HepG2 (cell line): Measurements from ENCODE around the gene METTL23. TPM values are rescaled to one million over a fixed set of nuclear protein-coding genes. Genes with fewer than 3 reads are reported as not detected.
A peak's percentile ranks its signal among the peaks of the same experiment; 100 is the strongest.

Source experiments
- ATAC-seq: fragments of 200-7000 bp; cut with Tn5 transposase; 3 replicates; pipeline ENCODE4 v1.9.1; 2020; ENCODE audit warnings: mild to moderate bottlenecking, moderate library complexity
- BruUV-seq: library from RNA; stranded (reverse); fragments of 400-500 nt; replicated peaks from 2 replicates; lab custom pipeline; 2021; lab: Mats Ljungman, UMichigan
- CTCF ChIA-PET: fragments of 300-600 bp; formaldehyde crosslinking; extraction: SDS; loops from one replicate; lab custom pipeline; 2021; ENCODE audit warnings: low total read pairs, inconsistent platforms, low intra/inter-chr PET ratio; lab: Yijun Ruan, JAX
- POLR2A ChIA-PET: fragments of 350-600 bp; sonication (Branson Sonifier 250); formaldehyde crosslinking; loops from one replicate; lab custom pipeline; 2020; ENCODE audit warnings: antibody characterized with exemption, inconsistent platforms; lab: Yijun Ruan, JAX
- DNase-seq: peaks from one replicate; pipeline ENCODE4 v3.0.0-alpha.2; 2015; ENCODE audit warnings: low spot score
- FAIRE-seq: peaks from 3 replicates; lab custom pipeline; 2011; peaks lifted over from hg19 to GRCh38; lab: Jason Lieb, UNC
- H2AFZ ChIP-seq: one replicate; pipeline ENCODE4 v1.6.1; 2011; ENCODE audit warnings: low read length, inconsistent platforms
- H3K27ac ChIP-seq: fragments of 300-600 bp; 3 replicates; pipeline ENCODE4 v1.8.0; 2011; ENCODE audit warnings: mixed run types, mild to moderate bottlenecking, mixed read lengths, low read length, inconsistent platforms; ENCODE audit not compliant: insufficient read depth; ENCODE audit errors: extremely low read length
- H3K27me3 ChIP-seq, 2 experiments: fragments of 200-600 bp in 1 of 2; 2 replicates in 1 of 2; 3 replicates in 1 of 2; pipeline versions ENCODE4 v1.6.0 to v1.8.0; 2011; ENCODE audit warnings: low read length in 2 of 2, mild to moderate bottlenecking in 2 of 2, moderate library complexity in 2 of 2, inconsistent platforms in 1 of 2; ENCODE audit not compliant: insufficient read depth in 2 of 2, control insufficient read depth in 1 of 2
- H3K36me3 ChIP-seq, 2 experiments: fragments of 200-600 bp in 1 of 2; replicated peaks in 1 of 2; 2 replicates in 1 of 2; 3 replicates in 1 of 2; pipeline versions ENCODE4 v1.5.1 to v1.8.0; 2011; ENCODE audit warnings: low read length in 2 of 2, inconsistent platforms in 1 of 2; ENCODE audit not compliant: insufficient read depth in 2 of 2, control insufficient read depth in 1 of 2
- H3K4me1 ChIP-seq: 2 replicates; pipeline ENCODE4 v1.5.1; 2012; ENCODE audit warnings: low read length, inconsistent platforms; ENCODE audit not compliant: insufficient read depth
- H3K4me2 ChIP-seq: 2 replicates; pipeline ENCODE4 v1.6.0; 2011; ENCODE audit warnings: low read depth, low read length, inconsistent platforms
- H3K4me3 ChIP-seq, 3 experiments: fragments of 200-600 bp in 1 of 3; sonication (generic), shearing (Covaris generic) in 1 of 3; replicated peaks in 1 of 3; 2 replicates each; pipeline ENCODE4 v1.5.1; 2011 to 2016; ENCODE audit warnings: low read length in 3 of 3, inconsistent platforms in 2 of 3, low read depth in 2 of 3, mild to moderate bottlenecking in 2 of 3, control low read depth in 1 of 3, mixed read lengths in 1 of 3; ENCODE audit not compliant: insufficient read depth in 1 of 3
- H3K79me2 ChIP-seq: one replicate; pipeline ENCODE4 v1.6.1; 2011; ENCODE audit warnings: low read length, inconsistent platforms; ENCODE audit not compliant: insufficient read depth
- H3K9ac ChIP-seq: 2 replicates; pipeline ENCODE4 v1.6.0; 2011; ENCODE audit warnings: mild to moderate bottlenecking, low read depth, low read length, inconsistent platforms; ENCODE audit not compliant: insufficient read depth
- H3K9me3 ChIP-seq: 2 replicates; pipeline ENCODE4 v1.5.1; 2012; ENCODE audit warnings: mild to moderate bottlenecking, low read length
- H4K20me1 ChIP-seq: 2 replicates; pipeline ENCODE4 v1.6.0; 2011; ENCODE audit warnings: inconsistent platforms, mild to moderate bottlenecking, low read length, moderate library complexity; ENCODE audit not compliant: insufficient read depth
- ELK4 ChIP-seq: sonication (generic); formaldehyde crosslinking; IDR thresholded peaks from 2 replicates; pipeline ENCODE4 v1.9.0; 2021; ENCODE audit warnings: missing genetic modification reagents, borderline replicate concordance
- ESRRA ChIP-seq: sonication (generic); formaldehyde crosslinking; IDR thresholded peaks from 2 replicates; pipeline ENCODE4 v1.5.1; 2020; ENCODE audit warnings: mild to moderate bottlenecking, low read depth, missing genetic modification reagents
- FOXA3 ChIP-seq: IDR thresholded peaks from 2 replicates; pipeline ENCODE4 v1.6.1; 2016; ENCODE audit warnings: missing genetic modification reagents, missing compliant biosample characterization
- POLR2AphosphoS2 ChIP-seq: IDR thresholded peaks from 2 replicates; pipeline ENCODE4 v1.6.1; 2011; ENCODE audit warnings: low read depth, low read length, improper control_type of control experiment
- PRDM15 ChIP-seq: sonication (generic); formaldehyde crosslinking; IDR thresholded peaks from 2 replicates; pipeline ENCODE4 v1.4.0; 2020; ENCODE audit warnings: missing genetic modification reagents
- RBAK ChIP-seq: sonication (generic); formaldehyde crosslinking; IDR thresholded peaks from 2 replicates; pipeline ENCODE4 v1.5.1; 2020; ENCODE audit warnings: mild to moderate bottlenecking, missing genetic modification reagents
- REST ChIP-seq, 2 experiments: IDR thresholded peaks; 2 replicates each; pipeline ENCODE4 v1.6.1; 2011 to 2012; ENCODE audit warnings: low read length in 2 of 2, borderline replicate concordance in 1 of 2, low read depth in 1 of 2, mild to moderate bottlenecking in 1 of 2, moderate library complexity in 1 of 2
- SALL2 ChIP-seq: sonication (generic); formaldehyde crosslinking; IDR thresholded peaks from 2 replicates; pipeline ENCODE4 v1.8.1; 2023; ENCODE audit warnings: mild to moderate bottlenecking, missing genetic modification reagents, inconsistent platforms
- SMAD3 ChIP-seq: sonication (generic); formaldehyde crosslinking; IDR thresholded peaks from 2 replicates; pipeline ENCODE4 v1.4.0; 2020; ENCODE audit warnings: missing genetic modification reagents
- SUZ12 ChIP-seq: fragments of 150-350 bp; IDR thresholded peaks from 2 replicates; pipeline ENCODE4 v1.6.1; 2014; ENCODE audit warnings: low read depth, low read length
- YEATS4 ChIP-seq: sonication (generic); formaldehyde crosslinking; IDR thresholded peaks from 2 replicates; pipeline ENCODE4 v1.4.0; 2020; ENCODE audit warnings: missing genetic modification reagents, borderline replicate concordance
- ZNF260 ChIP-seq: sonication (generic); formaldehyde crosslinking; IDR thresholded peaks from 2 replicates; pipeline ENCODE4 v1.4.0; 2020; ENCODE audit warnings: missing genetic modification reagents, low read depth, mild to moderate bottlenecking, borderline replicate concordance
- ZNF274 ChIP-seq: sonication (generic); formaldehyde crosslinking; IDR thresholded peaks from 2 replicates; pipeline ENCODE4 v1.5.1; 2020; ENCODE audit warnings: mild to moderate bottlenecking, missing genetic modification reagents
- ZNF772 ChIP-seq: sonication (generic); formaldehyde crosslinking; IDR thresholded peaks from 2 replicates; pipeline ENCODE4 v1.5.0; 2020; ENCODE audit warnings: mild to moderate bottlenecking, missing genetic modification reagents
- WGBS: methylation state at CpG from one replicate; pipeline ENCODE4 v1.1.6; 2017; ENCODE audit warnings: low lambda C conversion rate; 5-methylcytosine and 5-hydroxymethylcytosine counted together
- in situ Hi-C: cut with HindIII; loops from 2 replicates; pipeline ENCODE4 v1.10.0; 2017; ENCODE audit warnings: low pct_unique_long_range_greater_than_20kb; ENCODE audit not compliant: extremely low pct_ligation_motif_present
- intact Hi-C: fragments of 100-400 bp; cut with micrococcal nuclease; formaldehyde crosslinking; loops from one replicate; pipeline ENCODE4 v1.10.0; 2022; ENCODE audit not compliant: unreplicated experiment
- polyA plus RNA-seq, 8 experiments: library from polyadenylated mRNA; depleted of rRNA in 3 of 8; stranded (reverse) in 7 of 8; unstranded in 1 of 8; fragments of >200 nt; fragmentation: Illumina TruSeq in 4 of 8; extraction: Trizol in 4 of 8; gene quantifications; 2 replicates each; pipeline versions ENCODE4 v1.2.1 to v1.2.3, GENCODE V29; 2011 to 2016; ENCODE audit warnings: low read depth in 4 of 8, missing spikeins in 1 of 8, mixed read lengths in 1 of 8; ENCODE audit not compliant: insufficient read depth in 1 of 8
- total RNA-seq, 5 experiments: library from RNA; depleted of rRNA; stranded (reverse); fragments of >200 nt; fragmentation: Illumina TruSeq; extraction: Trizol; gene quantifications; 2 replicates each; pipeline ENCODE4 v1.2.3, GENCODE V29; 2016; ENCODE audit warnings: low read depth in 1 of 5

The METTL23 gene
- total and polyA plus RNA-seq, 2 of the 13 experiments (the other 11 are each of a cell fraction or from before 2014, with no cell fraction given), result 39.9 to 104 TPM

GRCh38 chr17:76701471-76701967, 25.1 kb upstream of the METTL23 start:
- peak overlapping the region; percentile 94 for H3K4me2 ChIP-seq
- peak overlapping the region; percentile 56 to 75 (median 62) for H3K4me3 ChIP-seq
- 5% methylated on average over 11 of the region's 11 CpGs for WGBS
- H3K9me3 ChIP-seq, result no peaks in the 10 kb centered on the region
- no TSS peak for BruUV-seq
- POLR2A ChIA-PET, result interaction anchor here (0.6 to 3.5 kb wide), 9 partner anchors 9 to 301 kb away, joined by 3 to 25 read pairs (median 4); partner anchors contain the start of genes JMJD6, MFSD11, MXRA7 and SRSF2
- H3K36me3 ChIP-seq, result no peaks in the 10 kb centered on the region
- intact Hi-C loops, result loop anchor here (10.0 kb wide), 1 partner anchor 147 kb away; no protein-coding TSS in a partner anchor
- peak overlapping the region; percentile 71 for H3K27ac ChIP-seq
- peaks cover 25% of the 10 kb centered on the region for H3K79me2 ChIP-seq
- peaks cover 3% of the 10 kb centered on the region; the same call in 1 of the 2 replicates for H4K20me1 ChIP-seq
- H3K27me3 ChIP-seq, result no peaks in the 10 kb centered on the region
- in situ Hi-C loops, result no loop called here
- H2AFZ ChIP-seq, result no peak overlapping the region
- CTCF ChIA-PET, result no interaction called here
- H3K4me1 ChIP-seq, result peaks cover 67% of the 10 kb centered on the region
- ATAC-seq (peak; percentile 68), FAIRE-seq (peak; percentile 94), DNase-seq (peak; percentile 80)
- H3K9ac ChIP-seq, result peak overlapping the region; percentile 64
- TF ChIP-seq YEATS4 (peak; percentile 20; the same call in 1 of the 2 replicates), SALL2 (CRISPR knock-in tag) (0 out of 2 replicates have a peak, but pooled peaks have one; percentile 31), ESRRA (CRISPR knock-in tag) (peak; percentile 73), ZNF772 (CRISPR knock-in tag) (0 out of 2 replicates have a peak, but pooled peaks have one; percentile 51), SUZ12 (no peak), SMAD3 (CRISPR knock-in tag) (no peak), PRDM15 (CRISPR knock-in tag) (no peak), FOXA3 (peak; percentile 43; the same call in 1 of the 2 replicates), RBAK (CRISPR knock-in tag) (no peak), ELK4 (CRISPR knock-in tag) (no peak), ZNF260 (CRISPR knock-in tag) (no peak), POLR2AphosphoS2 (no peak), ZNF274 (CRISPR knock-in tag) (no peak), REST (IDR thresholded peaks at IDR 0.05; ENCODE audit: borderline replicate concordance in 1 of 2, low read depth in 1 of 2, low read length in 2 of 2) (no peak)
